Liver (tissue), 9 donors: ENCODE data around the gene FZD10. TPM values are rescaled to one million over a fixed set of nuclear protein-coding genes. Genes with fewer than 3 reads are reported as not detected.

Experiments
- DNase-seq: peaks from one replicate; pipeline ENCODE4 v3.0.0-alpha.2; 2017; ENCODE audit warnings: low spot score
- H3K27ac ChIP-seq, 2 donors: one replicate each; pipeline ENCODE4 v1.7.0; 2013; ENCODE audit warnings: inconsistent platforms in 2 of 2, low read length in 2 of 2, control low read depth in 1 of 2, low read depth in 1 of 2, mild to moderate bottlenecking in 1 of 2
- H3K27me3 ChIP-seq, 4 donors: one replicate each; pipeline versions ENCODE4 v1.6.1 to v1.7.0; 2013; ENCODE audit warnings: low read length in 3 of 4, inconsistent platforms in 1 of 4, mild to moderate bottlenecking in 1 of 4, moderate library complexity in 1 of 4; ENCODE audit not compliant: control insufficient read depth in 4 of 4, insufficient read depth in 4 of 4
- H3K36me3 ChIP-seq, 4 donors: one replicate each; pipeline versions ENCODE4 v1.6.1 to v1.7.0; 2013; ENCODE audit warnings: low read length in 3 of 4, mild to moderate bottlenecking in 3 of 4, low read depth in 1 of 4, moderate library complexity in 1 of 4; ENCODE audit not compliant: control insufficient read depth in 4 of 4, insufficient read depth in 3 of 4
- H3K4me1 ChIP-seq, 4 donors: one replicate each; pipeline versions ENCODE4 v1.6.1 to v1.7.0; 2013; ENCODE audit warnings: low read length in 3 of 4, mild to moderate bottlenecking in 3 of 4, moderate library complexity in 1 of 4; ENCODE audit not compliant: control insufficient read depth in 4 of 4, insufficient read depth in 4 of 4
- H3K4me3 ChIP-seq, 3 donors: one replicate each; pipeline versions ENCODE4 v1.6.1 to v1.7.0; 2013; ENCODE audit warnings: low read length in 3 of 3, control low read depth in 1 of 3, low read depth in 1 of 3, mild to moderate bottlenecking in 1 of 3
- H3K9ac ChIP-seq, 2 donors: one replicate each; pipeline ENCODE4 v1.7.0; 2013; ENCODE audit warnings: low read length in 2 of 2, mild to moderate bottlenecking in 2 of 2, moderate library complexity in 2 of 2, control low read depth in 1 of 2, low read depth in 1 of 2
- H3K9me3 ChIP-seq, 4 donors: one replicate each; pipeline versions ENCODE4 v1.6.1 to v1.7.0; 2013; ENCODE audit warnings: low read length in 3 of 4; ENCODE audit not compliant: control insufficient read depth in 4 of 4
- CTCF ChIP-seq: fragments of 150-350 bp; IDR thresholded peaks from 2 replicates; pipeline ENCODE4 v1.5.1; 2017; ENCODE audit warnings: improper control_type of control experiment, low read depth, low read length; ENCODE audit not compliant: missing input control
- EGR1 ChIP-seq, 2 donors: IDR thresholded peaks; 2 replicates each; pipeline ENCODE4 v1.6.1; 2016 to 2018; ENCODE audit warnings: antibody characterized with exemption in 2 of 2, low read depth in 2 of 2
- HNF4A ChIP-seq, 2 donors: conservative IDR thresholded peaks; 2 replicates each; pipeline ENCODE4 v1.6.1; 2016; ENCODE audit warnings: antibody characterized with exemption in 2 of 2, mild to moderate bottlenecking in 2 of 2
- JUND ChIP-seq, 2 donors: IDR thresholded peaks; 2 replicates each; pipeline ENCODE4 v1.6.1; 2016; ENCODE audit warnings: antibody characterized with exemption in 2 of 2
- MAX ChIP-seq: IDR thresholded peaks from 2 replicates; pipeline ENCODE4 v1.6.1; 2016; ENCODE audit warnings: antibody characterized with exemption
- RAD21 ChIP-seq, 2 donors: IDR thresholded peaks; 2 replicates each; pipeline ENCODE4 v1.6.1; 2016; ENCODE audit warnings: antibody characterized with exemption in 2 of 2, mild to moderate bottlenecking in 2 of 2
- REST ChIP-seq: IDR thresholded peaks from 2 replicates; pipeline ENCODE4 v1.6.1; 2016; ENCODE audit warnings: antibody characterized with exemption, mild to moderate bottlenecking
- RXRA ChIP-seq, 2 donors: IDR thresholded peaks; 2 replicates each; pipeline ENCODE4 v1.6.1; 2017 to 2018; ENCODE audit warnings: antibody characterized with exemption in 2 of 2, mild to moderate bottlenecking in 1 of 2
- YY1 ChIP-seq: IDR thresholded peaks from 2 replicates; pipeline ENCODE4 v1.6.1; 2016; ENCODE audit warnings: antibody characterized with exemption, mild to moderate bottlenecking
- ZBTB33 ChIP-seq: IDR thresholded peaks from 2 replicates; pipeline ENCODE4 v1.6.1; 2016; ENCODE audit warnings: antibody characterized with exemption
- WGBS: extraction: QIAGEN DNeasy Blood & Tissue Kit; methylation state at CpG from one replicate; pipeline ENCODE4 v1.1.7; 2013; 5-methylcytosine and 5-hydroxymethylcytosine counted together
- polyA plus RNA-seq, 2 donors: library from polyadenylated mRNA; stranded (reverse) in 1 of 2; unstranded in 1 of 2; fragments of 200-250 nt in 1 of 2; fragments of >200 nt in 1 of 2; fragmentation: Nextera tagmentation in 1 of 2; extraction: Ambion mirVana in 1 of 2; gene quantifications; one replicate each; pipeline versions ENCODE4 v1.2.1 to v1.2.3, GENCODE V29; 2013 to 2015
- total RNA-seq, 2 donors: library from RNA; depleted of rRNA; stranded (reverse); fragments of >200 nt; gene quantifications; one replicate each; pipeline ENCODE4 v1.2.3, GENCODE V29; 2014
- donor health status: healthy.
- donor health status: healthy.
- donor health status: healthy.
- donor health status: healthy.
- donor health status: healthy.

The FZD10 gene
- total and polyA plus RNA-seq, 4 donors: 0.02 TPM; not detected in 3

GRCh38 chr12:130201037-130201436 lies 38.8 kb downstream of the FZD10 start:
- WGBS: 89% methylated on average over 8 of the region's 8 CpGs

More at GRCh38 chr12:130201037-130201436, 38.8 kb downstream of the FZD10 start:
- H3K27ac ChIP-seq: no peak overlapping the region
- no peak overlapping the region for H3K4me3 ChIP-seq
- H3K36me3 ChIP-seq: no peaks in the 10 kb centered on the region
- no peak for DNase-seq
- H3K27me3 ChIP-seq: no peaks in the 10 kb centered on the region
- H3K4me1 ChIP-seq: no peaks in the 10 kb centered on the region
- TF ChIP-seq EGR1 (IDR thresholded peaks at IDR 0.05; ENCODE audit: low read depth in 2 of 2): no peak
- TF ChIP-seq REST: no peak
- TF ChIP-seq HNF4A (conservative IDR thresholded peaks at IDR 0.05): no peak
- no peak for TF ChIP-seq YY1
- no peak for TF ChIP-seq RXRA (IDR thresholded peaks at IDR 0.05)
- no peak for TF ChIP-seq RAD21 (IDR thresholded peaks at IDR 0.05)
- TF ChIP-seq ZBTB33: no peak
- TF ChIP-seq MAX: no peak
- no peak for TF ChIP-seq CTCF
- TF ChIP-seq JUND (IDR thresholded peaks at IDR 0.05): no peak
- H3K9ac ChIP-seq: no peak overlapping the region
- peaks cover 0 to 4% (median 3%) of the 10 kb centered on the region in 4 donors for H3K9me3 ChIP-seq
